Cardiac septum (tissue), 1 donor: ENCODE measurements around the gene SRSF12. TPM values are rescaled to one million over a fixed set of nuclear protein-coding genes. Genes with fewer than 3 reads are reported as not detected.
"Not testable (repeated sequence)": the region's sequence is repeated elsewhere in the genome, so short reads cannot be mapped to it uniquely, and the experiment has no call there.

Source experiments
- DNase-seq: peaks from one replicate; pipeline ENCODE4 v3.0.0-alpha.2; 2020; ENCODE audit warnings: low spot score
- intact Hi-C: fragments of 100-400 bp; cut with DNase I; formaldehyde crosslinking; loops from one replicate; pipeline ENCODE4 v1.14.0; 2022
- total RNA-seq: library from RNA; stranded (reverse); fragmentation: NEBNext Ultra II Directional; extraction: Animal tissue kit (Norgen Biotek cat#: 25700); gene quantifications from one replicate; pipeline ENCODE4 v1.2.1, GENCODE V29; 2021
- donor health status: DM: no; HTN: no; CAD: no.

Gene SRSF12
- total RNA-seq, 1 donor from 2014 or later, result 0.40 TPM

- intact Hi-C loops, result loop anchor here (2.0 to 5.0 kb wide), 3 partner anchors 46 to 81 kb away; no protein-coding TSS in a partner anchor
- no peak for DNase-seq
These were observed 36.8 kb downstream of the SRSF12 start for GRCh38 chr6:89081129-89081422.

- peak; percentile 100 for DNase-seq
- intact Hi-C loops, result loop anchor here (1.0 to 5.0 kb wide), 4 partner anchors 46 to 272 kb away; partner anchors contain the start of gene UBE2J1
These were observed 37.4 kb downstream of the SRSF12 start, which contains the start of gene PNRC1 for GRCh38 chr6:89080281-89081128. TSS of gene PNRC1 (plus strand) at chr6:89080751. CDS start at chr6:89080895, 144 bp downstream.

GRCh38 chr6:89079511-89080234 lies 38.2 kb downstream of the SRSF12 start:
- DNase-seq, result no peak
- intact Hi-C loops, result loop anchor here (1.0 to 5.0 kb wide), 5 partner anchors 45 to 273 kb away; partner anchors contain the start of gene UBE2J1

GRCh38 chr6:89073840-89074239 lies 44.0 kb downstream of the SRSF12 start:
- intact Hi-C loops, result no loop called here
- no peak for DNase-seq

- DNase-seq, result no peak
- intact Hi-C loops, result no loop called here
These were observed 44.8 kb downstream of the SRSF12 start for GRCh38 chr6:89073014-89073620.

- intact Hi-C loops, result no loop called here
- no peak for DNase-seq
These were observed 46.8 kb downstream of the SRSF12 start for GRCh38 chr6:89071036-89071435.

- no peak for DNase-seq
- intact Hi-C loops, result no loop called here
These were observed 48.2 kb downstream of the SRSF12 start for GRCh38 chr6:89069536-89070163.

GRCh38 chr6:89068695-89069094 lies 49.2 kb downstream of the SRSF12 start:
- no peak for DNase-seq
- intact Hi-C loops, result no loop called here

GRCh38 chr6:89067796-89068195 lies 50.1 kb downstream of the SRSF12 start:
- intact Hi-C loops, result no loop called here

GRCh38 chr6:89066940-89067646 lies 50.8 kb downstream of the SRSF12 start:
- no peak for DNase-seq
- intact Hi-C loops, result no loop called here

More at GRCh38 chr6:89067796-89068195, 50.1 kb downstream of the SRSF12 start:
- no peak for DNase-seq

- DNase-seq, intact Hi-C loops: not testable (repeated sequence)
These were observed 51.8 kb downstream of the SRSF12 start for GRCh38 chr6:89066121-89066520.

GRCh38 chr6:89064931-89065330 lies 52.9 kb downstream of the SRSF12 start:
- intact Hi-C loops, DNase-seq: not testable (repeated sequence)

GRCh38 chr6:89063881-89064280 lies 54.0 kb downstream of the SRSF12 start:
- no peak for DNase-seq
- intact Hi-C loops, result no loop called here

GRCh38 chr6:89059227-89059626 lies 58.6 kb downstream of the SRSF12 start:
- intact Hi-C loops, result no loop called here
- DNase-seq, result no peak

- no peak for DNase-seq
- intact Hi-C loops, result no loop called here
These were observed 59.2 kb downstream of the SRSF12 start for GRCh38 chr6:89058627-89059026.

GRCh38 chr6:89057759-89058158 lies 60.1 kb downstream of the SRSF12 start:
- intact Hi-C loops, result no loop called here
- no peak for DNase-seq

GRCh38 chr6:89054208-89054607 lies 63.7 kb downstream of the SRSF12 start:
- no peak for DNase-seq
- intact Hi-C loops, result no loop called here

GRCh38 chr6:89051676-89052075 lies 66.2 kb downstream of the SRSF12 start:
- intact Hi-C loops, result no loop called here
- no peak for DNase-seq

GRCh38 chr6:89050697-89051096 lies 67.2 kb downstream of the SRSF12 start:
- intact Hi-C loops, result no loop called here
- no peak for DNase-seq
